NCI-H146 treated with DMSO at 0.1 percent for 48 hours (cell line): ENCODE data around the gene CAPZB.
A peak's percentile ranks its signal among the peaks of the same experiment; 100 is the strongest.
"Not testable (repeated sequence)": the region's sequence is repeated elsewhere in the genome, so short reads cannot be mapped to it uniquely, and the experiment has no call there.

ENCODE experiments used
- DNase-seq: peaks from one replicate; lab custom pipeline; 2025; ENCODE audit not compliant: unreplicated experiment; lab: John Stamatoyannopoulos, UW

Gene CAPZB

DNA sequence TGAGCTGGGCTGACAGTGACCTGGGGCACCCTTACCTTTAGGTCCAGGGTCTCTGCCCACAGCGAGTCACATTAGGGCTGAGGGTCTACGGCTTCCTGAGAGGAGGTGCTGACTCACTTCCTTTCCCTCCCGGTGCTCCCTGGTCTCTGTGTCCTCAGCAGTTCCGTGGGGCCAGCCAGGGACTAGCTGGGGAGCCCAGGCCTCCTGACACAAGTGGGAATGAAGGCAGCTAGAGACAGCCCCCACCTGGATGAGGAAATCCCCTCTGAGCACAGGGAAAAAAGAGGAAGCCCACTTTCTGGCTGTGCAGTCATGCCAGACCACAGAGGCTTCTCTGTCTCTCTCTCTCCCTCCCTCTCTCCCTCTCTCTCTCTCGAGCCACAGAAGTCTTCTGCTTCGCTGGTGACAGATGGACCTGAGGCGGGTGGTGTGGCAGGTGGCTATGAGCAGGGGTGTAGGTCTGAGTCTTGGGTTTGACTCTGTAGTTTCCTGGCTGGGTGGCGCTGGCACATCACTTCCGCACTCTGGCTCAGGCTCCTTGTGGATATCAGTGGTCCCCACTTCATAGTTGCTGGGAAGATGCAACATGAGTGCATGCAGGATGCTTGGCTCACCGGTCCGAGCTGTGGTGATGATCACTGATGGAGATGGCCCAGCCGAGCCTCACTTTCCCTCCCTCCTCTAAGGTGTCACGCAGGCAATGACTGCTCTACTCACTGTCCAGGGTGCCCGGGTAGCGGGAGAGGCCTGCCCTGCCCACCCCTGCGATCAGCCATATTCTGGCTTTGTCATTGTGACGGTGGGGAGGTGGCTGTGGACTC is 169.8 kb downstream of the CAPZB start:
- DNase-seq, result no peak

DNA sequence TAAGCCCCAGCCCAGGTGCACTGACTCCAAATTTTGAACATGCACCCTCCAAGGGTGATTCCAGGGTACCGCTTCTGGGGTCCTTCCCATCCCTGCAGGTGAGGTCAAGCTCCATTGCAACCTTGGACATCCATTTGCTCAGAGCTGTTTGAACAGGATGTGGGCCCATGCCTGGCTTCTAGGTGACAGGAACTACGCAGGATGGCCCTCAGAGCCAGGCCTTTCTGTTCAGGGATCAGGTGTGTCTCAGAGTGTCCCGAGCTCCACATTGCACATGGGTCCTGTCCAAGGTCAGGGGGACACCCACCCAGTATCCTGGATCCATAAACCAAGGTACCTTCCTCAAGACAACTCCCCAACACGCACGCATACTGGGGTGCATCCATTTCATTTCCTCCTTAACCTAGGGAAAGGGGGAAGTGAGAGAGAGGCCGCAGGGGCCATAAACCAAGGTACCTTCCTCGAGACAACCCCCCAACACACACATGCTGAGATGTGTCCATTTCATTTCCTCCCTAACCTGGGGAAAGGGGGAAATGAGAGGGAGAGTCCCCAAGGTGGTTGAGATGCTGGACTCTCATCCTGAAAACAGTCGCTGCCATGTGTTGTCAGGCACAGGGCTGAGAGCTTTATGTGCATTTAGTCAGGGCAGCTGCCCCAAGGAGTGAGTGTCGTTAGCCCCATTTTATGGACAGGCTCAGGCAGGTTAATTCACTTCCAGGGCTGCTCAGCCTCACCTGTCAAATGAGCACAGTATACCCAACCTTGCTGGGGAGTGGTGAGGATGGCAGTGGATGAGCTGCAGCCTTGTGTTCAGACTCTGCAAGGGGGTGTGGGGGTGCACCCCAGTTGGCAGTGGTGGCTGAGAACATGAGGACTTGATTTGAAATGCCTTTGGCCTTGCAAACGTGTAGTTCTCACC is 171.1 kb downstream of the CAPZB start:
- no peak for DNase-seq

DNA sequence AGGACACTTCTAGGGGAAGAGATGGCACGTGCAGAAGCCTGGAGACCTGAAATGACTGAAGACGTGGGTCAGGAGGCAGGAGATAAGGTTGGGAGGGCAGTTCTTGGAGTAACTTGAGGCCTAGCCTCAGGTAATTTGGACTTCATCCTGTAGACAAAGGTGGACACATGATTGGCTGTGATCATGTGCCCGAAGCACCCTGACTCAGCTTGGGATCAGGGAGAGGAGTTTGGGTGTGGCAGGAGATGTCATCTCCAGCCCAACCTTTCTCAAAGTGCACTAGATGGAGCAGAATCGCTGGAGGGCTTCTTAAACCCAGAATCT is 171.7 kb downstream of the CAPZB start:
- no peak for DNase-seq

DNA sequence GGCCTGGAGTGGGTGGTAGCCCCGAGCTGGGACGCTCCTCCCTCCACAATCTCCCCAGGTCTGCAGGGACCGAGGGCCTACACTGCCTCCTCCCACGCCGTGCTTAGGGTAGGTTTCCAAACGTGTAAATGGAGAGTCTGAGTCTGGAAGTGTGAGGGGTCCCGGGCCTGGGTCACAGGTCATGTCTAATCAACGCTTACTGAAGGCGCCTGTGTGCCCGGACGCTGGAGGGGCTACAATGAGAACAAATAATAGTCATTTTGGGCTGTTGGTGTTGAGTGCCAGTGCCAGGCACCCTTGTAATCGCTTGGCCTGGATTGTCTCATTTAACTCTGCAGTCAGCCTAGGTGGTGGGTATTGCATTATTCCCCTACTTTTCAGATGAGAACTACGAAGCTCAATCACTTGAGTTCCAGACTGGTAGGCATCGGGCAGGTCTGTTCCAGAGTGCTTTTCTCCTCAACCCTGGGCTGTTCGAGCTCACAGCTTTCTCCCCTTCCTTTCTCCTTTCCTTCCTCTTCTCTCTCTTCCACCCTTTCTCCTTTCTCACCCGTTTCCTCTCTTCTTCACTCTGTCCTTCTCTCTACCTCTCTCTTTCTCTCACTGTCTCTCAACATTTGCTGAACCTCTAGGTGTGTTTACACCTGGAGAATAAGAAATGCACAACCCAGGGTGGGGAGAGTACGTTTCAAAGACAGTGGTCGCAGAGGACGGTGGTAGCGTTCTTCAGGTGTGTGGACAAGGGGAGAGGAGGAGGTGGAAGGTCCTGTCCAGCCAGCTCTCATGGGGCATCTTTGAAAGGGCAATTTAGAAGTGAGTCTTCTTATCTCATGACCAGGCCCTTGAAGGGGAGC is 172.3 kb downstream of the CAPZB start:
- no peak for DNase-seq

DNA sequence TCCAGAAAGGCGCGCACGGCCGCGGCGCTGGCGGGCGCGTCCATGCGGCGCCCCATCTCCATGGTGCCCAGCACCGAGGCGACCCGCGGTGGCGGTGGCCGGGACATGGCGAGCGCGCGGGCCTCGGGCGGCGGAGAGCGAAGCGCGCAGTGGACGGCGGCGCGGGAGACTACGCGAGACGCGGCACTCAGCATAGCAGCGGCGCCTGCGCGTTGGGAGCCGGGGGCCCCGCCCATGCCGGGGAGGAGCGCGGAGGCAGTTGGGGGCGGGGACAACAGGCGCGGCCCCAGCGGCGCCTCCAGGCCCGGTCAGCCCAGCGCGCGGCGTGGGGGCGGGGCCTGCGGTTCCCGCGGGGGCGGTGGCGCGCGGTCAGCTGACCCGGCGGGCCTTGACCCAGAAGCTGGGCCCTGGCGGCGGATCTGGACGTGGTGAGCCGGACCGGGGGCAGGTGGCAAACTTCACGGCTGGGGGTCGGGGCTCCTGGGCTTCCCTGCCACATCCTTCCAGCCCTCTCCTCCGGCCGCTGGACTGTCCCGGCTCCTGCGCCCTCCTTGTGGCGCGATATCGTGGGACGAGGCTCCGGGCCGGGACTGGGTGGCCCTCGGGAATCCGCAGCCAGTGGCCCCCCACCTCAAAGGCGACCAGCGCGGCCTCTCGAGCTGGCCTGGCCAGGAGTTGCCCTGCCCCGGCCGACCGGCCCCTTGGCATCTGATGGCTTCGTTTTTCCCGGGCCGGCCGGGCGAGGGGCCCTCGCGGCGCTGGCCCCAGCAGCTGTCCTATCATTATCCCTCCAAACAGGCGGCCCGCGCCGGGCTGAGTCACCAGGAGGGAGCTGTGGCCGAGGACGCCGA is 173.2 kb downstream of the CAPZB start, which contains the start of the genes AKR7A2 and SLC66A1:
AKR7A2 (minus strand) TSS at position 214 of the 851 bp plus-strand sequence; CDS start at position 194, 20 bp downstream.
SLC66A1 (plus strand) TSS at position 396 of the 851 bp plus-strand sequence. CDS start 5,352 bp downstream, outside the sequence.
- peak; percentile 63 for DNase-seq

DNA sequence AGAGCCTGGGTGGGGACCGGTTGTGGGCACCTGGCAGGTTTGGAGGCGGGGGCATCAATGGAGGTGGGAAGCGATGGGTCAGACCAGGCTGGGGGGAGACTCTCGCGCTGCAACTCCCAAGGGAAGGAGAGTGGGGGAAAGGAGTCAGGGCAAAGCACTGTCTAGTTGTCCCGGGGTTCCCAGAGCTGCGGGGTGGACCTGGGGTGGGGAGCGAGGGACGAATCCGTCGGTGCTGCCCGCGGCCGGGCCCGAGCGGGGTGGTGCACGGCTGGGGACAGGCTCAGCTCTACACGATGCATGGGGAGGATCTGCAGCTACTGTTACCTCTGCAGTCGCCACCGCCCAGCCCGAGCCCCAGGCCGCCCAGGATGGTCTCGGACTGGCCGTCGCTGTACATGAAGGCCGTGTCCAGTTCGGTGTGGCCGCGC is 173.8 kb downstream of the CAPZB start:
- DNase-seq, result no peak

DNA sequence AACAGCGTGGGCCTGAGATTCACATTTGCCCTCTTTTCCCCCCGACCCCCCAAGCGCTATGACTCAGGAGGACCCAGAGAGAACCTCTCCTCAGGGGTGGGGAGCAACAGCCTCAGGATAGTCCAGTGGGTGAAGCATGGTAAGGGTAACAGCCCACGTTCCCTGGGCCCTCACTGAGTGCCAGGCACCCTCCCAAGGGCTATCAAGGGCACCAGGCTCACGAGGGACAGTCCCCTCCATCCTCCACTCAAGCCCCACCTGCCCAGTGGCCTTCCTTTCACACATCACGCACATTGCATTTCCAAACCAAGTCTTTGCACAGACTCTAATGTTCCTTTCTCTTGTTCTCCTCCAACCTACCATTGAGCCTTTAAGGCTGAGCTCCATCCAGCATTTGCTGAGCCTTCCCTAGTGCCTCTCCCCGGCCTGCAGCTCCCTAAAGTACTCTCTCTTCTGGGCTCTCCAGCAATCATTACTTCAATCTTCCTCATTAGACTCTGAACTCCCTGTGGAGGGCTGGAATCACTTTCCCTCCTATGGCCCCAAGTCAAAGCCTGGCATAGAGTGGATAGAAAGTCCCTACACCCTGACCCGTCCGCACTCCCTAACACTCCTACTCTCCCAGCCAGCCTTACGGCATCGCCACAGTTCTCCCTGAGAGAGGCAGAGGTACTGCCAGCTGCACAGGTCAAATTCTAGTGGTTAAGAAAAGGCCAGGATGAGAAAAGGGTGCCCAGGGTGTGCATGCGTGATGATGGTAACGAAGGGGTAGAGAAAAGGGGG is 174.4 kb downstream of the CAPZB start:
- peak; percentile 0 for DNase-seq

DNA sequence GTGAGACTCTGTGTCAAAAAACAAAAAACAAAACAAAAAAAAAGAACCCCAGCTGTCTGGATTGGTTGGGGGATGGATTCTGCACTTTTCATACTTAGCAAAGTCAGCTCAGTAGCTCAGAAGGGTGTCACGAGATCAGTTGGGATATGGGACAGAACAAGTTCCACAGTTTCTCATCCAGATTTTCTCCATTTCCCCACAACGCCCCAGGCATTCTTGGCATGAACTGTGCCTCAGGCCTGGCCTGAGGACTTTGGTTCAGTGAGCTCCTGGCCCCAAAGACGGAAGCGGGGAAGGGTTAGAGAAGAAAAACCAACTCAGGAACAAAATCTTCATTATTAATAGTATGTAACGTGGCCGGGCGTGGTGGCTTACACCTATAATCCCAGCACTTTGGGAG is 175.3 kb downstream of the CAPZB start:
- no peak for DNase-seq

DNA sequence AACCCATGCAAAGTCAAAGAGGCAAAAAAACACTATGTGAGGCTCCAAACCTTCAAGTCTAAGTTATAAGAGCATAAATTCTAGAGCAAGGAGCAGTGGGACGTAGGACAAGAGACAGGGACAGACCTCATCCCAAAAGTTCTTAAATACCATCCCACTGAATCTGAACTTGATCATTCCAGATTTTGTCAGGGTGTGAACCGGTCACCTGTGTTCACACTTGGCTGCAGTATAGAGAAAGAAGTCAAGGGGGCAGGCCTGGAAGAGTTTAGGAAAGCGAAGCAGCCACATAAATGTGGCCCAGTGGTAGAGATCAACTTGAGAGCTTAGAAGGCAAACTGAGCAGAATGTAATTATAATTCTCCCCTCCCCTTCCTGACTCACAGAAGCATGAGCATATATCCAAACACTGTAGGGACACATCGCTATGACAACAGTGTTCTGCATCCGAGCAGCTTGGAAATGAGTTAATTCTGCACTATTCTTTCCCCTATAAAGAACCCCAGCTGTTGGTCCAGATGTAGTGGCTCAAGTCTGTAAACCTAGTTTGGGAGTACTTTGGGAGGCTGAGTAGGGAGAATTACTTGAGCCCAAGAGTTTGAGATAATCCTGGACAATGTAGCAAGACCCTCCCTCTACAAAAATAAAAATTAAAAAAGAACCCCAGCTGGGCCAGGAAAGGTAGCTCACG is 176.1 kb downstream of the CAPZB start:
- DNase-seq, result no peak

DNA sequence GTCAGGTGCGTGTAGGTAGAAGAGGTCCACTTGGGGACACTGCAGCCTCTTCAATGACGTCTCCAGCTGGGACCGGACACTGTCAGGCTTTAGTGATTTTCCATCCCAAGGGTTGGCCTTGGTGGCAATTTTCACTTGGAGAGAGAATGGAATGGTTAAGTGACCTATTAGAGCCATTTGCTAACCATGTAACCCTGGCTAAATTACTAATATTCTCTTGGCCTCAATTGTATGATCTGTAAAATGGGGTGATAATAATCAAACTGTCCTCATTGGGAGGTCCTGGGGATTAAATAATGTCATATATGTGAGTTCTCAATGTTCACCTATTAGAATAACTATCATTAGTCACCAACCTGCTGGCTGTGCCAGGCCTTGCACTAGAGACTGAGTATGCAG is 176.8 kb downstream of the CAPZB start:
- DNase-seq, result no peak

DNA sequence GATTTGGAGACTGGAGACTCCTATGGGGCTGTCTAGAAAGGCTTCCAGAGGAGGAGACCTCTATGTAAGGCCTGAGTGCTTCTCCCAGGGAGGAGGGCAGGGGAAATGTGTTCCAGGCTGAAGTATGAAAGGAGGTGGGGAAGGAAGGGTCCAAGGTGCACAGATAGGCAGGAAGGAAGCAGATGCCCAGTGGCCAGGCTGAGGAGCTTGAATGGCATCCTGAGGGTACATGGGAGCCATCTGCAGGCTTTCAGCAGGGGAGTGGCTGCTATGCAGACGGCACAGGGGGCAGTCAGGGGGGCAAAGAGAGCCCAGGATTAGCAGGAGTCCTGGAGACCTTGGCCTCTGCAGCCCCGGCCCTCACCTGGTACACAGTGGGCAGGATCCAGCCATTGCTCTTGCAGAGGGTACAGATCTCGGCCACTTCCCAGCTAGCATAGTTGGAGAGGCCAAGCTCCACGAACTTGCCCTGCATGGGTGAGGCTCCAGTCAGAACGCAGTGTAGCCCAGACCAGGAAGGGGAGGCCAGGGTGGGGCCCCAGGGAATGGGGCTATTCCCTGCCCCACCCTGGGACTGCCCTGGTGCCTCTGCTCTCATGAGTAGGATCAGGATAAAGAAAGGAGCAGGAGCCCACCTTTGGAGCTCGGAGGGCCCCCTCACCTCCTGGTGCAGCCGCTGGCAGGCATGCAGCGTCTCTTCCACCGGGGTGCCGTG is 177.4 kb downstream of the CAPZB start:
- DNase-seq, result no peak

DNA sequence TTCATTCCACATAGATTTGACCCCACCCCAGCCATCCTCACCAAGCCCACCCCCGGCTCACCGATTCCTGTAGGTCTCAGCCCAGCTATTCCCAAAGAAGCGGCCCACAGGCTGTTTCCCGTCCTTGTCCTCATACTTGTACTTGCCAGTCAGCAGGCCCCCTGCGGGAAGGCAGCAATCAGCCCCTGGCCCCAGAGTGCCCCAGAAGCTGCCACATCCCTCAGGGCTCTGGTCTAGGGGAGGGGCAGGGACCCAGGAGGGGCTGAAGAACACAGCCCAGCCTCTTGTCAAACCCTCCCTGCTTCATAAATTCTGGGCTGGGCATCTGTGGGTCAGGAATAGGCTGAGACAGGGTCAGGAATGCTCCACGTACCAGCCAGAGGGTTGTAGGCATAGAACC is 178.4 kb downstream of the CAPZB start:
- DNase-seq, result no peak

DNA sequence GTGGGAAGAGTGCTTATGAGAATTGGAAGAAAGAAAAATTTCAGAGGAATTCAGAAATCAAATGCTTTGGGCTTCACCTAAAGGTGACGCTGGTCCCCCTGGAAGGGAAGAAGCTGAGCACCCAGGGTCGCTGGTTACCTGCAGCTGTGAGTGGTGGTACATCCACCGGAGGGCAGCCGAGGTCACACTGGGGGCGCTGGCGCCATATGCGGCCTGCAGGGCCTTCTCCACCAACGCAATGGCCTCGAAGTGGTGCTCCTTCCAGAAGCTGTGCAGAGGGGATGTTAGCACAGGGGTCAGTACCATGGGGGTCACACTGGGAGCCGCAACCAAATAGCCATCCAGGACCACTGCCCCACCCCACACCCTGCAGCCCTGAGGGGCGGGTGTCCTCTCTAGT is 179.5 kb downstream of the CAPZB start:
- no peak for DNase-seq

DNA sequence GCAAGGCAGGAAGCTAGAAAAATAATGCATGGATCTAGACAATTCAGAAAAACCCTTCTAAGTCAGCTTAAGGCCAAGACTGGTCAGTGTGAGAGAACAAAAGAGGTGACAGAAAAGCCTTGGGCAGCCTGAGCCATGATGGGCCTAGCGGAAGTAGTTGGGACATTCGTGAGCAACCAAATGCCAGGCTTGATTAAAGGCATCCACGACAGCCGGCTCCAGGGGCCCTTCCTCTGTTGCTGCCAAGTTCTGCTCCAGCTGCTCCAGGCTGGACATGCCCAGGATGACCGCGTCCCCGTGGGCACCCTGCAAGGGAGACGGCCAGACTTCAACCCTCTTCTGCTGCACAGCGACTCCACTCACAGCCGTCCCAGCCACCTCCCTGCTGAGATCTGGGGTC is 181.3 kb downstream of the CAPZB start:
- DNase-seq, result not testable (repeated sequence)

DNA sequence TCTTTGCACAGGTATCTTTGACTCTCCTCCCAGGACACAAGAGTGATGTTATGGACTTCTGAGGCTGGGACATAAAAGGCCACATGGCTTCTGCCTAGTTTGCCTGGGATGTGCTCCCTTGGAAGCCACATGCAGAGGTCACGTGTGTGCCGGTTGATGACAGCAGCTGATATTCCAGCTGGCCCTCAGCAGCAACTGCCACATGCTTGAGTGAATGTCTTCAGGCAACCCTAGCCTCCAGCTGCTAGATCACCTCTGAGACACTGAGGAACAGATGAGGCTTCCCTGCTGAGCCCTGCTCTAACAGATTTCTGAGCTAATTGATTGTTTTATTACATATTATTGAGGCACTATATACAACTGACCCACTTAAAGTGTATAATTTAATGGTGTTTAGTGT is 185.1 kb downstream of the CAPZB start:
- DNase-seq, result no peak

DNA sequence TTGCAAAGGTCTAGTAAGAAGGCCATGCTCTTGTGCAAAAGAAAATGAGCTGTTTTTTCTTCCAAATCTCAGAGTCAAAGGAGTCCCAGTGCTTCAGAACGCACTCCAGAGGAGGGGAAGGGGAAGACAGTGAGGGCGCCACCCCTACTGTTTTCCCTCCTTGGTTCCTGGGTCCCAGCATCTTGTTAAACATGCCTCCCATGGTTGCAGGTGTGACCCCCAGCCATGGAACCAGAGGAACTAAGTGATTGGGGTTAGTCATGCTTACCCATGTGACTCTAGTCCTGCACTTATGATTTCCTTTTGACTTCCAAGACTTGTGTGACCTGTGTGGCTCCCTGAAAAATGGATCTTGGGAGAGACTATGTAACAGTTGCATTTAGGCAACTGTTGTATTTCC is 190.7 kb downstream of the CAPZB start:
- DNase-seq, result no peak

DNA sequence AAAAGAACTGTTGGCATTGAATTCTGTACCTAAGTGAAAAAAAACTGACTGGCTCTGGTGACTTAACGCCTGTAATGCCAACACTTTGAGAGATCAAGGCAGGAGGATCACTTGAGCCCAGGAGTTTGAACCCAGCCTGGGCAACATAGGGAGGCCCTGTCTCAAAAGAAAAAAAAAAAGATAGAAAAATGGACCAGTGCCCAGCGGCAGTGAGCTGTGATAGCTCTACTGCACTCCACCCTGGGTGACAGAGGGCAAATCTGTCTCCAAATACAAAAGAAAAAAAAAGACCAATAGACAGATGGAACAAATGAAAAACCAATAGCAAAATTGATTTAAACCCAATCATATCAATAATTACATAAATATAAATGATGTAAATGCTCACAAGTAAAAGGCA is 196.1 kb downstream of the CAPZB start:
- no peak for DNase-seq
